Measurements from ENCODE around the gene UNC93B1. TPM values are rescaled to one million over a fixed set of nuclear protein-coding genes. Genes with fewer than 3 reads are reported as not detected.

UNC93B1 gene
- total and polyA plus RNA-seq, 2 of the 13 experiments (the other 11 are each of a cell fraction or from before 2014, with no cell fraction given) = 8.8 to 18.9 TPM

DNA sequence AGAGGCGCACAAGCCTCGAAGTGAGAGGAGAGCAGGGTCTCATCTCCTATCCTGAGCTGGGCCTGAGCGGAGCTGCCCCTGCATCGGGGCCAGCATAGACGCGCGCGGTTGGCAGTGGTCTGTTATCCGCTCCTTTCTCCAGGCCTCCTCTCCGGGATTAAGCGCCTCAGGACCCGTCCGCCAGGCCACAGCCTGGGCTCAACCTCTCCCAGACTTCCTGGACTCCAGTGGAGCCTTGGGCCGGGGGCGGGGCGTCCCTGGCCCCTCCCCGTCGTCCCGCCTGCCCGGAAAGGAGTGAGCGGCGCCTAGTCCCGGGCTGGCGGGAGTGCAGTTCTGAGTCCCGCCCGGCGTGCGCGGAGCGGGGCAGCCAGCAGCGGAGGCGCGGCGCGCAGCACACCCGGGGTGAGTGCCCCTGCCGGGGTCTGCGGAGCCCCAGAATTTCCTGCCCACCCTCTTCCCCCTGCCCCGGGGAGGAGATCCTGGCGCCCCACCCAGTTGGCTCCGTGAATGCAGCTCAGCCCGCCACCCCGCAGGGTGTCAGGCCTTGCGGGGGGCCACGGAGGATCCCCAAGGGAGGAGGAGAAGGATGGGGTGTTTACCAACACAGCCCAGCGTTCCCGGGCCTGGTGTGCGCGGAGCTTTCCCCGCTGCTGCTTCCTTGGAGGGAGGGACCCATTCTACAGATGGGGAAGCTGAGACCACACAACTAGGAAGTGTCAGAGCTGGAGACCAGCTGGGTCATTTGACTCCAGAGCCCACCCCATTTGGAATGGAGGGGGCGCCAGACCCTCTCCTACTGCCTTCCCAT lies 35.0 kb upstream of the UNC93B1 start, which contains the start of gene TCIRG1 (continued):
- TF ChIP-seq MED1 (CRISPR knock-in tag; IDR thresholded peaks at IDR 0.05) = no peak
- no peak for TF ChIP-seq ZBTB40 (IDR thresholded peaks at IDR 0.05)
- no peak for TF ChIP-seq ZBTB40 (CRISPR knock-in tag; IDR thresholded peaks at IDR 0.05)
- peak; percentile 59; the same call in 1 of the 2 replicates for TF ChIP-seq PATZ1 (CRISPR knock-in tag; IDR thresholded peaks at IDR 0.05)
- TF ChIP-seq ISL2 (CRISPR knock-in tag; IDR thresholded peaks at IDR 0.05) = no peak
- TF ChIP-seq ZNF704 (CRISPR knock-in tag; IDR thresholded peaks at IDR 0.05; ENCODE audit: borderline replicate concordance) = no peak
- no peak for TF ChIP-seq ZFP36L1 (CRISPR knock-in tag; IDR thresholded peaks at IDR 0.05)
- TF ChIP-seq MAX (IDR thresholded peaks at IDR 0.05) = peak; percentile 31; the same call in 1 of the 2 replicates
- TF ChIP-seq FOXP4 (CRISPR knock-in tag; IDR thresholded peaks at IDR 0.05) = no peak
- TF ChIP-seq ZNF879 (CRISPR knock-in tag; IDR thresholded peaks at IDR 0.05) = no peak
- no peak for TF ChIP-seq ZNF34 (CRISPR knock-in tag; IDR thresholded peaks at IDR 0.05; ENCODE audit: borderline replicate concordance)
- TF ChIP-seq ZSCAN9 (CRISPR knock-in tag; IDR thresholded peaks at IDR 0.05; ENCODE audit: borderline replicate concordance) = no peak
- no peak for TF ChIP-seq ZNF329 (CRISPR knock-in tag; IDR thresholded peaks at IDR 0.05; ENCODE audit: low read depth)
- no peak for TF ChIP-seq ZNF496 (CRISPR knock-in tag; IDR thresholded peaks at IDR 0.05; ENCODE audit: insufficient replicate concordance)
- TF ChIP-seq RFX3 (CRISPR knock-in tag; IDR thresholded peaks at IDR 0.05) = no peak
